ENCODE measurements around the gene SPTAN1.
"Not testable (repeated sequence)": the region's sequence is repeated elsewhere in the genome, so short reads cannot be mapped to it uniquely, and the experiment has no call there.

The SPTAN1 gene

DNA sequence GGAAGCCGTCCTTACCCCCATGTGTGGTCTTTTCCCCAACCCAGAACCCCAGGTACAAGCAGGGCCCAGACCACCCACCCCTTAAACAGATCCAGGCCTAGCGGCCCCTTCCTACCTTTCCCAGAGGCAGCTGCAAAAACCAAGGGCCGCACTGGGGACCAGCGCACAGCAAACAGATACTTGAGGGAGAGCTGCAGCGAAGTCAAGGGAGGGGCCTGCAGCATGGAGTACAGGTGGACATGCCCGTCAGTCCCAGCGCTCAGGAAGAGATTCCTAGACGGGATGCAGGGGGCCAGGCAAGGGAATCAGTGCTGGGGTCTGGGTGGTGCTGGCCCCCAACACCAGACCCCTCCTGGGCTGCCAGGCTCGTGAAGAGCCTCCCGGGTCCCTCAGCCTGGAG lies 81.7 kb downstream of the SPTAN1 start:
- DNase-seq: no peak

DNA sequence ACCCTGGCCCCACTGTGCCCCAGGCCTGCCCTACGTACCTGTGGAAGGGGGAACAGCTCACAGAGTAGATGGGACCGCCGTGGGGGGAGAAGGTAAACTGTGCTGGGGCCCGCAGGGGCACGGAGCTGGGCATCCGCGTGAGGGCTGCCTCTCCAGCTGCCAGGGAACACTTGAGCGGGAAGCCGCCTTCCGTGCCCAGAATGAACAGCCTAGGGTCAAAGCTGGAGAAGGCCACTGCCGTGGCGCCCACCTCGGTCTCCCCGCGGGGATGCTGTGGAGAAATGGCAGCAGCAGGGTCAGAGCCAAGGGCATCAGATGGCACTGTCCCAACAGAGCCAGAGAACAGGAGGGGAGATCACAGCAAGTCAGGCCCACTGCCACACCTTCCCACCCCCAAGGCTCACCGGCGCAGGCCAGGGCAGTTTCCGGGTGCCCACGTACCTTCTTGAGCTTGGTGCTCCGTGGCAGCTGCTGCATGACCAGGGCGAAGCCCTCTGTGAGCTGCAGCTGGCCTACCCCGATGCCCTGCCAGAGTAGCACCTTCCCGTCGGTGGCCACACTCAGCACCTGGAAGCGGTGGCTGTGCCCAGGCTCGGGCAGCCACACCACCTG lies 82.4 kb downstream of the SPTAN1 start:
- no peak for DNase-seq

DNA sequence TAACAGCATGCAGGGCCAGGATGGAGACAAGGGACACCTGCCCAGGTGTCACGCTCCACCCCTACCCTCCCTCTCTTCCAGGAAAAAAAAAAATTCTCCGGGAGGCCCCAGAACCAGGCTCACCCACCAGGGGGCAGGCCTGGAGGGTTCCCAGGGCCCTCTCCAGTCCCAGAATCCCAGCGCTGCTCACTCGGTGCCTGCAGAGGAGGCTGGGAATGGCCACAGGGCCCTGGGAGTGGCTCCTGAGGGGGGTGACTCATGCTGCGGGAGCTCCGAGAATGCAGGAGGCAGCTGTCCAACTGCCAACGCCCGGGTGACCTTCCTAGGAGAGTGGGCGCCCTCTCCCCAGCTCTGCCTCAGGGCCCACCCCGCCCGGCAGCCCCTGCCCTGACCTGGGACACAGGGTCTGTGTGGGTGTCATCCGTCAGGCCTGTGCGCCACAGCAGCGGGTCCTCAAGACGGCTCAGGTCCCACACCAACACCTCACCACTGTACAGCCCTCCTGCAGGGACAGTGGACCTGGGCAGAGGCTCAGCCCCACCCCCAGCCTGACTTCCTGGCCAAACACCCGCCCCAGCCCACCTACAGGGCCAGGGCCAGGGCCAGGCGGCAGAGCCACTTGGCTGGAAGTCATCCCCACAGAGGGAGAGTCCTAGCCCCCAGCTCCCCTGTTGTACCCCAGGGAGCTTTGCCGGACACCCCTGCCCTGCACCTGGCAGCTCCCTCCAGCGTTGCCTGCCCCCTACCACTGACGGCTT lies 83.1 kb downstream of the SPTAN1 start:
- DNase-seq: peak; percentile 85

DNA sequence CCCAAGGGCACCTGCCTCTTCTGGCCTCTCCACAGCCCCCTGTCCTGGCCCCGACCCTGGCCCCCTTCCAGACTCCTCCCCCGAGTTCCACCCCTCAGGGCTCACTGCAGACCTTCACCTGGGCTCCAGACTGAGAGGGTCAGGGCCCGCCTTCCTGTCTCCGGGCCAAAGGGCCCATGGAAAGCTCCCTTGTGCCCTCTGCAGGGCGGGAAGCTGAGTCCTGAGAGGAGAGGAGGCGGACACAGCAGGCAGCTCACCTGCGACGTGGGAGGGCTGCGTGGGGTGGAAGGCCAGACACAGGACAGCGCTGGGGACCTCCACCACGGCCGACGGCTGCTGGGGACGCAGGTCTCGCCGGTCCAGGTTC lies 83.6 kb downstream of the SPTAN1 start:
- peak; percentile 62 for DNase-seq

DNA sequence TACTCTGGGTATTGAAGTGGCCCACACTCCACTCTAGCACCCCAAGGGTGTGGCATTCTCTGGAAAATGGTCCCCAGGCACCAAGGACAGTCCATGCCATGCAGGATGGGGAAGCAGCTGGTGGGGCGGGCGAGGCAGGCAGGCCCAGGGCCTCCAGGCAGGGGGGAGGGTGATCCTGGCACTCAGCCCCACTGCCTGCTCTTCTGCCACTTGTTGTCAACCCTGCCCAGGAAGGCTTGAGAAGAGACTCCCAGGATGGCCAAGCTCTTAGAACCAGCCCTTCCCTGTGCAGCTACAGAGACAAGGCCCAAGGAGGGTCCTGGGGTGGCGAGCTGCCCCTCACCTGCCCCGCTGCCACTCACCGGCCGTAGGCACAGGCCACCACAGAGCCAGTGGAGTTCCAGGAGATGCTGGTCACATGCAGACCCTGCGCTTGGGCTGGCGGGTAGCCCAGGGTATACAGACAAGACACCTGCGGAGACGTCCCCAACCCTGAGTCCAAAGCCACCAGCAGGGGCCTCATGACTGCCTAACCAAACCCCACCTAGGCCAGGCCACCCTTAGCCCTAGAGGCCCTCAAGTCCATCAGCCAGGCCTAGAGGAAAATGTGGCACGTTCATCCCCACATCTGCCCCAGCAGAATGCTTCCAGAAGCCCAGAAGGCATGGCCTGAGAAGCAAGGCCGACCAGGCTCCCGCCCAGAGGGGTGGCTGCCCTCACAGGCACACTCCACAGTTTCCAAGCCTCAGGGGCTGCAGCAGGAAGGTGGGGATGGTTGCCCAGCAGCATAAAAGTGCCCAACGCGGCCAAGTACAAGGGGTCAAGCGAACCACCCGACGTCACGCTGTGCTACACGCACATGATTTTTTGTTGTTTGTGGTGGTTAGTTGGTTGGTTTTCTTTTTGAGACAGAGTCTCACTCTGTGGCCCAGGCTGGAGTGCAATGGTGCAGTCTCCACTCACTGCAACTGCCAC lies 84.5 kb downstream of the SPTAN1 start:
- DNase-seq: peak; percentile 69

DNA sequence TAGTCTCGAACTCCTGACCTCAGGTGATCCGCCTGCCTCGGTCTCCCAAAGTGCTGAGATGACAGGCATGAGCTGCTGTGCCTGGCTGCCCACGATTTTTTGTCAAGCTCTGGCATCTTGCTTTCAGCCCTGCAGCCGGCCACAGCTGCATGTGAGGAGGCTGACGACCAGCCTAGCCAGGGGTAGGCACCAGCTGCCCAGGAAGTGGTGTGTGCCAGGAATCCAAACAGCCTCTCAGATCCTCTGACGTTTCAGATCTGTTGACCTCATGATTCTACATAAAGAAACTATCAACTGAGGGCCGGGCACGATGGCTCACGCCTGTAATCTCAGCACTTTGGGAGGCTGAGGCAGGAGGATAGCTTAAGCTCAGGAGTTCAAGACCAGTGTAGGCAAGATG lies 85.3 kb downstream of the SPTAN1 start:
- DNase-seq: peak; percentile 74

DNA sequence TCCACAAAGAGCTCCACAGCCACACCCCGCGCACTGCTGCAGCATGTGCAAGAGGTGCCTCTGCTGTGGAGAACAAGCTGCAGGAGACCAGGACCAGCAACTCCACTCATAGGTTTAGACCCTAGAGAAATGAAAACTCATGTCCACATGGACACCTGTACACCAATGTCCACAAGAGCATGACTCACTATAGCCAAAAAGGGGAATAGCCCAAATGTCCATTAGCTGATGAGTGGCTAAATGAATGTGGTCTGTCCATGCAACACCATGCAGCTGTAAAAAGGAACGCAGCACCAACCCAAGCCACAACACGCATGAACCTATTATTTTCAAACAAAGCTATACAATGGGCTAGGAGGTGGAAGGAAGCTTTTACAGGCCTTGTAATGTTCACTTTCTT lies 86.2 kb downstream of the SPTAN1 start:
- no peak for DNase-seq

DNA sequence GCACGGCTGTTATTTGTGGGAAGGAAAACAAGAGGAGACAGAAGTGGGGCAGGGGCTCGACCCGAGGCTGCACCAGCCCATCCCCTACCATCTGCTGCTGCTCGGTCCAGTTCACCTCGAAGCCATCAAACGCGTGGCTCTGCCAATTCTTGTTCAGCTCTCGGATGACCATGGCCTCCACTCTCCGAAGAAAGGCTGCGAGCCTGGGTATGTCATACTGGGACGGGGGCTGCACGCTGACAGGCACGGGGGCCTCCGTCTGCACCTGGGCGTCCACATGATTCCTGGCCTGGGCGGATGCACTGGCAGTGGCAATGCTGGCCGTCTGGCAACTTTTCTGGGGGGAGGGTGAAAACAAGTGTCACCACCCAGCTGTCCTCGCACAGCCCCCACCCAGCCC lies 88.2 kb downstream of the SPTAN1 start:
- no peak for DNase-seq

DNA sequence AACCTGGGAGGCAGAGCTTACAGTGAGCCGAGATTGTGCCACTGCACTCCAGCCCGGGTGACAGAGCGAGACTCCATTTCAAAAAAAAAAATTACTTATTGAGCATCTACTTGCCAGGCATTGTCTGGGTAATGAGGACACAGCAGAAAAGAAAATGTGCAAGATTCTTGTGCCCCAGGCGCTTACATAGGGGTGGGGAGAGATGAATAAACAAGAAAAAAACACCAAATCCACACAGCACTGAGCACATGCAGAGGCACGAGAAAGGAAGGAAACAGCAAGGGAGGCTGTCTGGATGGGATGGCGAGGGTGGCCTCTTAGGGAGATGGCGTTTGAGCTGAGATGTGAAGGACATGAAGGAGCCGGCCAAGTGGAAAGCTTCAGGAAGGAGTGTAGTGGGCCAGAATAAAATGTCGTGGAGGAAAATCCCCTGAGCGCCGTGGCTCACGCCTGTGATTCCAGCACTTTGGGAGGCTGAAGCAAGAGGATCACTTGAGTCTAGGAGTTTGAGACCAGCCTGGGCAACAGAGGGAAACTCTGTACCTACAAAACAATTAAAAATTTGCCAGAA lies 90.4 kb downstream of the SPTAN1 start:
- DNase-seq: no peak

DNA sequence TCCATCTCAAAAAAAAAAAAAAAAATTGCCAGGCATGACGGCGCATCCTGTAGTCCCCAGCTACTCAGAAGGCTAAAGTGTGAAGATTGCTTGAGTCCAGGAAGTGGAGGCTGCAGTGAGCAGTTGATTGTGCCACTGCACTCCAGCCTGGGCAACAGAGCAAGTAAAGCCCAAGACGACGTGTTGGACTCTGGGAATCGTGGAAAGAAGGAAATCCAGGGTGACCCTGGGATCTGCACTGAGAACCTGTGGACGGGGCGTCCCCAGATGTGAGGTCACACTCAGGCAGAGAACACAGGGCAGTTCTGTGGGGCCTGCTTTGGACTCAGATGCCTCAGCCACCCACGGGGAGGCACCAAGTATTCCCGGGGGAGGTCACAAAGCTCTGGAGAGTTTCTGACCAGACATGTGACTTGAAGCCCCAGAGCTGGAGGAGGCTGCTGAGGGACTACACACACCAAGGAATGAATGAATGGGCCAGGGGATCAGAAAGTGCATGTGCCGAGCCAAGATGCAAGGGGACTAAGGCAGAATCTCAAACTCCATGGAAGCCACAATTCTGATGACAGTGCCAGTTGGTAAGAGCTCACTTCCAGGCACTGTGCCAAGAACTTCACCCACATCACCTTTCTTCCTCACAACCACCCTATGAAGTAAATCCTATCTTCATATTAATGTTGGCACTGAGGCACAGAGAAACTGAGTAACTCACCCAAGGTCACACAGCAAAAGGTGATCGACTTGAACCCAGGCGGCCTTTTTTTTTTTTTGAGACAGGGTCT lies 91.3 kb downstream of the SPTAN1 start:
- DNase-seq: no peak

DNA sequence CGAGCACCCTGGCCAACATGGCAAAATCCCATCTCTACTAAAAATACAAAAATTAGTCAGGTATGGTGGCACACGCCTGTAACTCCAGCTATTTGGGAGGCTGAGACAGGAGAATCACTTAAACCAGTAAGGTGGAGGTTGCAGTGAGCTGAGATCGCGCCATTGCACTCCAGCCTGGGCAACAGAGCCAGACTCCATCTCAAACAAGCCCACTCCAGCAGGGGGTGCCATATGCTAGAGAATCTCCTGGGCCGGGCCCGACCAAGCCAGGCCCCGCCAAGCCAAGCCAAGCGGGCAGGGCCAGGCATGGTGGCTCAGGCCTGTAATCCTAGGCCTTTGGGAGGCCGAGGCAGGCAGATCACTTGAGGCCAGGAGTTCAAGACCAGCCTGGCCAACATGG lies 95.8 kb downstream of the SPTAN1 start:
- DNase-seq: not testable (repeated sequence)

DNA sequence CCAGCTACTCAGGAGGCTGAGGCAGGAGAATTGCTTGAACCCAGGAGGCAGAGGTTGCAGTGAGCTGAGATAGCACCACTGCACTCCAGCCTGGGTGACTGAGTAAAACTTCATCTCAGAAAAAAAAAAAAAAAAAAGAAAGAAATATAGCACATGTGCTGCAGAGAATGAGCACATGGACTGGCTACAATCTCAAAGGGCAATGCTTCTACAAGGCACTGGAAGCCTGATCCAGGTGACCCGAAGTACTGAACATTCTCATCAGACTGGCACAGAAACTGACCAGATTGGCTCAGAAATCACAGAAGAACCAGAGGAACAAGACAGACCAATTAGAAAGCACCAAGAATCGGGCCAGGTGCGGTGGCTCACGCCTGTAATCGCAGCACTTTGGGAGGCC lies 99.4 kb downstream of the SPTAN1 start:
- DNase-seq: no peak

DNA sequence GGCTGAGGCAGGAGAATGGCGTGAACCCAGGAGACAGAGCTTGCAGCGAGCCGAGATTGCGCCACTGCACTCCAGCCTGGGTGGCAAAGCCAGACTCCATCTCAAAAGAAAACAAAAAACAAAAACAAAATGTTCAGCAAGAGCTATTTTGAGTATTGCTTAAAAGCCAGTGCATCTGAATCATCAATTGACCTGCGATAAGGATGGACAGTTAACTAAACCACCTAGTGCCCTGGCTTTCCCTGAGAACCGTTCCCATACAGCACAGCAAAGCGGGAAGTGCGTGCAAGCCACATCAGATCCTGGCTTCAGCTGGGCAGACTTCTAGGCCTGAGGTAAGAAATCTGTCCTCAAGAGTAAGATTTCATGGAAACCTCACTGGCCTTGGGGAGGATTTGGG lies 101.5 kb downstream of the SPTAN1 start:
- no peak for DNase-seq

DNA sequence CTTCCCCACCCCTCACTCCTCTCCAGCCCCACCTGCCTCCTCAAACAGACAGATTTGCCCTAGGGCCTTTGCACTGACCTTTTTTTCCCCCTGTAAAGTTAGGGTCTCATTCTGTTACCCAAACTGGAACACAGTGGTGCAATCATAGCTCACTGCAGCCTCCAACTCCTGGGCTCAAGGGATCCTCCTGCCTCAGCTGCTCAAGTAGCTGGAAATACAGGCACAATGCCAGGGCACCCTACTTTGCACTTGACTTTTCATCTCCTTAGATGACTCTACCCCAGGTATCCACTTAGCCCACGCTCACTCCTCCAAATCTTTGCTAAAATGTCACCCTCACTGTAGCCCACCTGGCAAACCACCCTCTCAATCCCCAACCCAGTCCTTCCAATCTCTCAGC lies 102.1 kb downstream of the SPTAN1 start:
- DNase-seq: no peak

DNA sequence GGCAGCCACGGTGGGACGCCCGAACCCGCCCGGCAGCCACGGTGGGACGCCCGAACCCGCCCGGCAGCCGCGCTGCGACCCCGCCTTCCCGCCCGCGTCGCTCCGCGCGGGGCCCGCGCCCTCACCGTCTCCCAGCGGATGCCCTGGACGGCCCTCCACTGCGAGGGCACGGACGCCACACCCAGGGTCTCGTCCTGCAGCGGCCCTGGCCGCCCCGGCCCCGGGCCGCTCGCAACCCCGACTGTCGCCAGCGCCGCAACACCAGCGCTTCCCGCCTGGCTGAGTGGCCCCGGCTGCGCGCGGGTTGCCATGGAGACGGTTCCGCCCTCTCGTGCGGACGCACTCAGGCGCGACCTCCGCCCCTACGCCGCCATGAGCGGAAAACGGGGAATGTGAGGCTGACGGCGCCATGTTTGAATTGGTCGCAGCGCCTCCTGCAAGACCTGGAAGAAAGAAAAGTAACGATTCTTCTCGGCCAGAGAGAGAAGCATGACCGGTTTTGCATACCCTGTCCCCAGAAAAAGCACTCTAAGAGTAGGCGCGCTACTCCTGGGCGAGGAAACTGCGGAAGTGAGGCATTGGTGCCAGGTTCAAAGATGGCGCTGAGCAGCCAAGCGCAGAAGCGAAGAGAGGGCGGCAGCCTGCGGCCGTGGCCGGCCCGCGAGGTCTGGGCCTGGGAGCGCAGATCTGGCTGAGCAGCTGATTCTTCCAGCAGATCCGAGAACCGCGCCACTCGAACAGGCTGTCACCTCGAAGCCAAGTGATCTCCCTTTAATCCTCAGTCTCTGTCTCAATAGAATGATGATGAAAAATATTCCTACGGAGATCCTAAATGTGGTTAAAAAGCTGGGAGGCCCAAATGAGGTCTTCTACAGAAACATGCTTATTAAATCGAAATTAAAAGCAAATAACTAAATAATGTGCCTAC lies 104.3 kb downstream of the SPTAN1 start, which contains the start of gene DYNC2I2:
Gene DYNC2I2 (minus strand): TSS at position 432 of the 928 bp plus-strand sequence. CDS start 121 bp downstream, at position 311.
- peak; percentile 97 for DNase-seq

DNA sequence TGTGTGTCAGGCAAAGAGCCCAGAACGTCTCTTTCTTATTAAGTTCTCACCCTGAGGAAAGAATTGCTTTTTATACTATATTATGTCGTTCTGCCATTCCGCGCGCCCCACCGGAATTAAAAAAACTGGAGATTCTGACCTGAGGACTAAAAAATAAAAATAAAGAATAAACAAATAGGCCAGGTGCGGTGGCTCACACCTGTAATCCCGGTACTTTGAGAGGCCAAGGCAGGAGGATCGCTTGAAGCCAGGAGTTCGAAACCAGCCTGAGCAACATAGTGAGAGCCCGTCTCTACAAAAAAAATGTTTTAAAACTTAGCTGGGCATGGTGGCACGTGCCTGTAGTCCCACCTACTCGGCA lies 104.9 kb downstream of the SPTAN1 start:
- DNase-seq: no peak

DNA sequence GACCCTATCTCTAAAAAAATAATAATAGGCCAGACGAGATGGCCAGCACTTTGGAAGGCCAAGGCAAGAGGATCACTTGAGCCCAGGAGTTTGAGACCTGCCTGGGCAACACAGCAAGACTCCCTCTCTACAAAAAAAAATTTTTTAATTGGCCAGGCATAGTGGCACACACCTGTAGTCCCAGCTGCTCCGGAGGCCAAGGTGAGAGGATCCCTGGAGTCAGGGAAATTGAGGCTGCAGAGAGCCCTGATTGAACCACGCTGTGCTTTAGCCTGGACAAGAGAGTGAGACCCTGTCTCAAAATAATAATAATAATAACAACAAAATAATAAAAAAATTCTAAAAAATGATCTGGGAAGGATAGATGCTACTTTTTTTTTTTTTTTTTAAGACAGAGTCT lies 105.4 kb downstream of the SPTAN1 start:
- no peak for DNase-seq

DNA sequence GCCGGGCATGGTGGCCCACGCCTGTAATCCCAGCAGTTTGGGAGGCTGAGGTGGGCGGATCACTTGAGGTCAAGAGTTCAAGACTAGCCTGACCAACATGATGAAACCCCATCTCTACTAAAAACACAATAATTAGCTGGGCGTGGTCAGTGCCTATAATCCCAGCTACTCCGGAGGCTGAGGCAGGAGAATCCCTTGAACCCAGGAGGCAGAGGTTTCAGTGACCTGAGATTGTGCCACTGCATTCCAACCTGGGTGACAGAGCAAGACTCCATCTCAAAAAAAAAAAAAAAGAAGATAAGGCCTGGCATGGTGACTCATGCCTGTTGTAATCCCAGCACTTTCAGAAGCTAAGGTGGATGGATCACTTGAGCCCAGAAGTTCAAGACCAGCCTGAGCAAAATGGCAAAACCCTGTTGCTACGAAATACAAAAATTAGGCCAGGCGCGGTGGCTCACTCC lies 114.1 kb downstream of the SPTAN1 start:
- DNase-seq: not testable (repeated sequence)

DNA sequence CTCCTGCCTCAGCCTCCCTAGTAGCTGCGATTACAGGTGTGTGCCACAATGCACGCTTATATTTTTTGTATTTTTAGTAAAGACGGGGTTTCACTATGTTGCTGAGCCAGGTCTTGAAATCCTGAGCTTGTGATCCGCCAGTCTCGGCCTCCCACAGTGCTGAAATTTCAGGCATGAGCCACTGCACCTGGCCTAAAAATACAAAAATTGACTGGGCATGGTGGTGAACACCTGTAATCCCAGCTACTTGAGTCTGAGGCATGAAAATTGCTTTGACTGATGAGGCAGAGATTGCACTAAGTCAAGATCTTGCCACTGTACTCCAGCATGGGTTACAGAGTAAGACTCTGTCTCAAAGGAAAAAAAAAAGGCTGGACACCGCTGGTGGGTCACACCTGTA lies 117.4 kb downstream of the SPTAN1 start:
- DNase-seq: no peak

DNA sequence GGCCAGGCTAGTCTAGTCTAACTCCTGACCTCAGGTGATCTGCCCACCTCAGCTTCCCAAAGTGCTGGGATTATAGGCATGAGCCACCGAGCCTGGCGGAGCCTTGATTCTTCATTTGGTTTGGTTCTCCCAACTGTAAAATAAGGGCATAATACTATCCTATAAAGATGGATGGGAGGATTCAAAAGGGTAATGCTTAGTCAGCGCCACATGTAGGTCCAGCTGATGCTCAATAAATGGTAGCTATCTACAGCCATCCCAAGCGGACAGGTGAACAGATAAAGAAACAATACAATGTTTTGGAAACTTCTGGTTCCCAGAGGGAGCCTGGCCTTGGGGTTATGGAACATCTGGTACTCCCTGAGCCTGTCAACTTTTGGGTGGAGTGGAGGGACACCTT lies 123.0 kb downstream of the SPTAN1 start:
- DNase-seq: no peak

DNA sequence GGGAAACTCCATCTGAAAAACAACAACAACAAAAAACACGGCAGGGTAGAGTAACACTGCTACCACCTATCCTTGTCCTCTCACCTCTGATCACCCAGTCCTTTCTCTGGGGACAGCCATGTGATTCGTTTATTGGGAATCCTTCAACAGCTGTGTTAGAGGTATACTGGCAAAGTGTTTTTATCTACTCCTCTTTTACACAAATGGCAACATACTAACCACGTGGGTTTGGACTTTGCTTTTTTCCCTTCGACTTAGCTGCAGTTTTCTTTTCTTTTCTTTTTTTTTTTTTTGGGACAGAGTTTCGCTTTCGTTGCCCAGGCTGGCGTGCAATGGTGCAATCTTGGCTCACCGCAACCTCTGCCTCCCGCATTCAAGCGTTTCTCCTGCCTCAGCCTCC lies 125.4 kb downstream of the SPTAN1 start:
- no peak for DNase-seq
